DOHH2 (cell line): ENCODE measurements around the gene KIF2B.
"Not testable (repeated sequence)": the region's sequence is repeated elsewhere in the genome, so short reads cannot be mapped to it uniquely, and the experiment has no call there.

Source experiments
- H3F3A ChIP-seq: fragments of 200-600 bp; sonication (generic), shearing (Covaris generic); 2 replicates; pipeline ENCODE4 v1.6.0; 2016; ENCODE audit warnings: antibody characterized with exemption, mild to moderate bottlenecking; ENCODE audit not compliant: control insufficient read depth, insufficient read depth
- H3K27ac ChIP-seq: fragments of 200-600 bp; sonication (generic); 2 replicates; pipeline ENCODE4 v1.5.1; 2014; ENCODE audit warnings: low read depth, mild to moderate bottlenecking, low read length, moderate library complexity
- H3K27me3 ChIP-seq: fragments of 200-600 bp; sonication (generic); 2 replicates; pipeline ENCODE4 v1.6.1; 2014; ENCODE audit warnings: mild to moderate bottlenecking, low read length, mixed read lengths; ENCODE audit not compliant: control insufficient read depth
- H3K36me3 ChIP-seq: fragments of 200-600 bp; sonication (generic); 2 replicates; pipeline ENCODE4 v1.6.1; 2014; ENCODE audit warnings: mild to moderate bottlenecking, low read length, moderate library complexity, mixed read lengths; ENCODE audit not compliant: control insufficient read depth
- H3K4me1 ChIP-seq: fragments of 200-600 bp; sonication (generic); 2 replicates; pipeline ENCODE4 v1.6.1; 2014; ENCODE audit warnings: mild to moderate bottlenecking, low read length, mixed read lengths; ENCODE audit not compliant: control insufficient read depth
- H3K4me2 ChIP-seq: fragments of 200-600 bp; sonication (generic); 2 replicates; pipeline ENCODE4 v1.6.0; 2014; ENCODE audit warnings: mild to moderate bottlenecking, low read length, moderate library complexity
- H3K4me3 ChIP-seq: fragments of 200-600 bp; sonication (generic); 2 replicates; pipeline ENCODE4 v1.5.1; 2014; ENCODE audit warnings: mild to moderate bottlenecking, low read length, mixed read lengths
- H3K79me2 ChIP-seq: fragments of 200-600 bp; sonication (generic); 2 replicates; pipeline ENCODE4 v1.6.1; 2014; ENCODE audit warnings: mild to moderate bottlenecking, low read length, mixed read lengths; ENCODE audit not compliant: control insufficient read depth
- H3K9me2 ChIP-seq: fragments of 200-600 bp; sonication (generic); replicated peaks from 2 replicates; pipeline ENCODE4 v1.6.1; 2014; ENCODE audit warnings: mild to moderate bottlenecking, low read length, mixed read lengths; ENCODE audit not compliant: control insufficient read depth
- H3K9me3 ChIP-seq: fragments of 200-600 bp; sonication (generic); 2 replicates; pipeline ENCODE4 v1.6.1; 2014; ENCODE audit warnings: antibody characterized with exemption, low read length, mixed read lengths; ENCODE audit not compliant: control insufficient read depth, insufficient read depth
- H4K20me1 ChIP-seq: fragments of 200-600 bp; sonication (generic); 2 replicates; pipeline ENCODE4 v1.6.0; 2014; ENCODE audit warnings: low read depth, mild to moderate bottlenecking, antibody characterized with exemption, low read length, moderate library complexity; ENCODE audit not compliant: control insufficient read depth, insufficient read depth
- CTCF ChIP-seq: fragments of 200-600 bp; sonication (generic); IDR thresholded peaks from one replicate; pipeline ENCODE4 v1.5.1; 2014; ENCODE audit warnings: antibody characterized with exemption, mild to moderate bottlenecking, low read depth, low read length; ENCODE audit not compliant: poor library complexity, severe bottlenecking
- EZH2phosphoT487 ChIP-seq: fragments of 200-600 bp; sonication (generic); IDR thresholded peaks from 2 replicates; pipeline ENCODE4 v1.6.1; 2017; ENCODE audit warnings: borderline replicate concordance, mild to moderate bottlenecking, antibody characterized with exemption, low read length, moderate library complexity, mixed read lengths

The KIF2B gene

DNA sequence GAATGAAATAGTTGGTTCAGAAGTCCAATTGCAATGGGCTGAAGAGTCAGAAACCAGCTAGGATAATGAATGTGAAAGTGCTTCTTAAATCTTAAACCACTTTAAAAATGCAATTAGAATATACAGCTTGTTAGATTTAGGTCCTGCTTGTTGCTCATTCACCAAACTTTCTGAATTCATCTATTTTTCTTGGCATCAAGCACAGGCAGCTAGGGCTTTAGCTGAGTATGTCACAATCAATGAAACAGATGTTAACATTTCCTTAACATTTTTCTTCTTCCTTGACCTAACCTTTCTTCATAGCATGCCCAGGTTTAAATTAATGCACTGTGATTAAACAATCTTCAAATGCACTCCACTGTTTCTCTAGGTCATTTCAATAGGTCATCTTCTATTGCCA is 14.4 kb downstream of the KIF2B start:
- no peaks in the 10 kb centered on the region for H3K36me3 ChIP-seq
- H3K9me2 ChIP-seq: no peaks in the 10 kb centered on the region
- no peak overlapping the region for H3K27ac ChIP-seq
- no peaks in the 10 kb centered on the region for H3F3A ChIP-seq
- H3K4me2 ChIP-seq: no peak overlapping the region
- no peaks in the 10 kb centered on the region; the same call in 1 of the 2 replicates for H3K9me3 ChIP-seq
- TF ChIP-seq CTCF (no peak), EZH2phosphoT487 (no peak)
- H3K27me3 ChIP-seq: no peaks in the 10 kb centered on the region
- no peaks in the 10 kb centered on the region for H3K4me1 ChIP-seq
- no peak overlapping the region for H3K4me3 ChIP-seq
- no peaks in the 10 kb centered on the region for H3K79me2 ChIP-seq
- H4K20me1 ChIP-seq: no peaks in the 10 kb centered on the region

GRCh38 chr17:53844491-53845107 is 21.9 kb downstream of the KIF2B start:
- H3K4me2 ChIP-seq: no peak overlapping the region
- no peak overlapping the region for H3K4me3 ChIP-seq
- H3K27me3 ChIP-seq: no peaks in the 10 kb centered on the region
- H3F3A ChIP-seq: no peaks in the 10 kb centered on the region
- no peak overlapping the region for H3K27ac ChIP-seq
- H4K20me1 ChIP-seq: no peaks in the 10 kb centered on the region
- no peaks in the 10 kb centered on the region; the same call in 1 of the 2 replicates for H3K9me3 ChIP-seq
- no peaks in the 10 kb centered on the region for H3K79me2 ChIP-seq
- no peaks in the 10 kb centered on the region for H3K36me3 ChIP-seq
- no peaks in the 10 kb centered on the region for H3K4me1 ChIP-seq
- TF ChIP-seq EZH2phosphoT487 (no peak), CTCF (no peak)
- H3K9me2 ChIP-seq: no peaks in the 10 kb centered on the region

- H3K27ac ChIP-seq, H3F3A ChIP-seq, H3K4me3 ChIP-seq, H3K79me2 ChIP-seq, H4K20me1 ChIP-seq, H3K36me3 ChIP-seq, H3K4me1 ChIP-seq, H3K27me3 ChIP-seq, H3K9me2 ChIP-seq, H3K4me2 ChIP-seq, H3K9me3 ChIP-seq: not testable (repeated sequence)
Observed at GRCh38 chr17:53871128-53871527, 48.4 kb downstream of the KIF2B start.
